Liver (tissue), 9 donors: ENCODE results near the gene OSBPL10. TPM values are rescaled to one million over a fixed set of nuclear protein-coding genes. Genes with fewer than 3 reads are reported as not detected.

Experiments
- DNase-seq: peaks from one replicate; pipeline ENCODE4 v3.0.0-alpha.2; 2017; ENCODE audit warnings: low spot score
- H3K27ac ChIP-seq, 2 donors: one replicate each; pipeline ENCODE4 v1.7.0; 2013; ENCODE audit warnings: inconsistent platforms in 2 of 2, low read length in 2 of 2, control low read depth in 1 of 2, low read depth in 1 of 2, mild to moderate bottlenecking in 1 of 2
- H3K27me3 ChIP-seq, 4 donors: one replicate each; pipeline versions ENCODE4 v1.6.1 to v1.7.0; 2013; ENCODE audit warnings: low read length in 3 of 4, inconsistent platforms in 1 of 4, mild to moderate bottlenecking in 1 of 4, moderate library complexity in 1 of 4; ENCODE audit not compliant: control insufficient read depth in 4 of 4, insufficient read depth in 4 of 4
- H3K36me3 ChIP-seq, 4 donors: one replicate each; pipeline versions ENCODE4 v1.6.1 to v1.7.0; 2013; ENCODE audit warnings: low read length in 3 of 4, mild to moderate bottlenecking in 3 of 4, low read depth in 1 of 4, moderate library complexity in 1 of 4; ENCODE audit not compliant: control insufficient read depth in 4 of 4, insufficient read depth in 3 of 4
- H3K4me1 ChIP-seq, 4 donors: one replicate each; pipeline versions ENCODE4 v1.6.1 to v1.7.0; 2013; ENCODE audit warnings: low read length in 3 of 4, mild to moderate bottlenecking in 3 of 4, moderate library complexity in 1 of 4; ENCODE audit not compliant: control insufficient read depth in 4 of 4, insufficient read depth in 4 of 4
- H3K4me3 ChIP-seq, 3 donors: one replicate each; pipeline versions ENCODE4 v1.6.1 to v1.7.0; 2013; ENCODE audit warnings: low read length in 3 of 3, control low read depth in 1 of 3, low read depth in 1 of 3, mild to moderate bottlenecking in 1 of 3
- H3K9ac ChIP-seq, 2 donors: one replicate each; pipeline ENCODE4 v1.7.0; 2013; ENCODE audit warnings: low read length in 2 of 2, mild to moderate bottlenecking in 2 of 2, moderate library complexity in 2 of 2, control low read depth in 1 of 2, low read depth in 1 of 2
- H3K9me3 ChIP-seq, 4 donors: one replicate each; pipeline versions ENCODE4 v1.6.1 to v1.7.0; 2013; ENCODE audit warnings: low read length in 3 of 4; ENCODE audit not compliant: control insufficient read depth in 4 of 4
- EGR1 ChIP-seq, 2 donors: IDR thresholded peaks; 2 replicates each; pipeline ENCODE4 v1.6.1; 2016 to 2018; ENCODE audit warnings: antibody characterized with exemption in 2 of 2, low read depth in 2 of 2
- FOXA1 ChIP-seq: IDR thresholded peaks from 2 replicates; pipeline ENCODE4 v1.6.1; 2016; ENCODE audit warnings: antibody characterized with exemption
- FOXA2 ChIP-seq: IDR thresholded peaks from 2 replicates; pipeline ENCODE4 v1.6.1; 2016; ENCODE audit warnings: antibody characterized with exemption
- GABPA ChIP-seq, 2 donors: IDR thresholded peaks in 1 of 2; conservative IDR thresholded peaks in 1 of 2; 2 replicates each; pipeline ENCODE4 v1.6.1; 2016; ENCODE audit warnings: antibody characterized with exemption in 2 of 2, mild to moderate bottlenecking in 1 of 2, moderate library complexity in 1 of 2
- HNF4A ChIP-seq, 2 donors: conservative IDR thresholded peaks; 2 replicates each; pipeline ENCODE4 v1.6.1; 2016; ENCODE audit warnings: antibody characterized with exemption in 2 of 2, mild to moderate bottlenecking in 2 of 2
- HNF4G ChIP-seq: IDR thresholded peaks from 2 replicates; pipeline ENCODE4 v1.6.1; 2016; ENCODE audit warnings: antibody characterized with exemption
- JUND ChIP-seq, 2 donors: IDR thresholded peaks; 2 replicates each; pipeline ENCODE4 v1.6.1; 2016; ENCODE audit warnings: antibody characterized with exemption in 2 of 2
- NR2F2 ChIP-seq: IDR thresholded peaks from 2 replicates; pipeline ENCODE4 v1.6.1; 2016; ENCODE audit warnings: antibody characterized with exemption
- RAD21 ChIP-seq, 2 donors: IDR thresholded peaks; 2 replicates each; pipeline ENCODE4 v1.6.1; 2016; ENCODE audit warnings: antibody characterized with exemption in 2 of 2, mild to moderate bottlenecking in 2 of 2
- RXRA ChIP-seq, 2 donors: IDR thresholded peaks; 2 replicates each; pipeline ENCODE4 v1.6.1; 2017 to 2018; ENCODE audit warnings: antibody characterized with exemption in 2 of 2, mild to moderate bottlenecking in 1 of 2
- SP1 ChIP-seq: IDR thresholded peaks from 2 replicates; pipeline ENCODE4 v1.6.1; 2018; ENCODE audit warnings: antibody characterized with exemption, mild to moderate bottlenecking
- TAF1 ChIP-seq: conservative IDR thresholded peaks from 2 replicates; pipeline ENCODE4 v1.6.1; 2016; ENCODE audit warnings: antibody characterized with exemption, mild to moderate bottlenecking
- YY1 ChIP-seq: IDR thresholded peaks from 2 replicates; pipeline ENCODE4 v1.6.1; 2016; ENCODE audit warnings: antibody characterized with exemption, mild to moderate bottlenecking
- WGBS: extraction: QIAGEN DNeasy Blood & Tissue Kit; methylation state at CpG from one replicate; pipeline ENCODE4 v1.1.7; 2013; 5-methylcytosine and 5-hydroxymethylcytosine counted together
- polyA plus RNA-seq, 2 donors: library from polyadenylated mRNA; stranded (reverse) in 1 of 2; unstranded in 1 of 2; fragments of 200-250 nt in 1 of 2; fragments of >200 nt in 1 of 2; fragmentation: Nextera tagmentation in 1 of 2; extraction: Ambion mirVana in 1 of 2; gene quantifications; one replicate each; pipeline versions ENCODE4 v1.2.1 to v1.2.3, GENCODE V29; 2013 to 2015
- total RNA-seq, 2 donors: library from RNA; depleted of rRNA; stranded (reverse); fragments of >200 nt; gene quantifications; one replicate each; pipeline ENCODE4 v1.2.3, GENCODE V29; 2014
- TF ChIP-seq, protein P1 (sequence below): IDR thresholded peaks from 2 replicates; pipeline ENCODE4 v1.6.1; 2016; ENCODE audit warnings: antibody characterized with exemption
- TF ChIP-seq, protein P2 (sequence below): fragments of 150-350 bp; IDR thresholded peaks from 2 replicates; pipeline ENCODE4 v1.5.1; 2017; ENCODE audit warnings: improper control_type of control experiment, low read depth, low read length; ENCODE audit not compliant: missing input control
- TF ChIP-seq, protein P3 (sequence below): IDR thresholded peaks from 2 replicates; pipeline ENCODE4 v1.6.1; 2016; ENCODE audit warnings: antibody characterized with exemption, mild to moderate bottlenecking
- TF ChIP-seq, protein P4 (sequence below): IDR thresholded peaks from 2 replicates; pipeline ENCODE4 v1.6.1; 2016; ENCODE audit warnings: antibody characterized with exemption
- TF ChIP-seq, protein P5 (sequence below): IDR thresholded peaks from 2 replicates; pipeline ENCODE4 v1.6.1; 2016; ENCODE audit warnings: antibody characterized with exemption
- donor health status: healthy.
- donor health status: healthy.
- donor health status: healthy.
- donor health status: healthy.
- donor health status: healthy.

The OSBPL10 gene
- total and polyA plus RNA-seq, 4 donors = 0.75 to 4.0 (median 1.7) TPM

DNA sequence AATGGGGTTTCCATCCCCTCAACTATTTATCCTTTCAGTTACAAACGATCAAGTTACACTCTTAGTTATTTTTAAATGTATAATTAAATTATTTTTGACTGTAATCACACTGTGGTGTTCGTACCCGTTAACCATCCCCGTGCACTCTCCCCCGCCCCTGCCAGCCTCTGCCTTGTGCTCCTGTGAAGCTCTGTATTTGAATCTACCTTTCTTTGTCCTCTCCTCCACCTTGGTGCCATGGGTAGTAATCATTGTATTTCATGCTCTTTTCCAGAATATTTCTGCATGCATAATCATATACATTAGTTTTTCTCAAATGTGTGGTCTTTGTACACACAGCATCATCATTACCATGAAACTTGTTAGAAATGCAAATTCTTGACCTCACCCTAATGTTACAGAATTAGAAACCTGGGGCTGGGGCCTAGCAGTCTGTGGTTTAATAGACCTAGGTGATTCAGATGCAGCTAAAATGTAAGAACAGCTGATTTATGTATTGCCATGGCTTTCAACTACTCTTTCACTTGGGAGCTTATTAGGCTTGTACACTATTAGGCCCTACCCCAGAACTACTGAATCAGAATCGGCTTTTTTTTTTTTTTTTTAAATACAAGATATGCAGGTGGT lies 356.9 kb downstream of the OSBPL10 start:
- no peak for DNase-seq
- no peak overlapping the region for H3K9ac ChIP-seq
- H3K4me3 ChIP-seq = no peak overlapping the region
- 98% methylated on average over 6 of the region's 6 CpGs for WGBS
- H3K27ac ChIP-seq = no peak overlapping the region
- TF ChIP-seq, protein P1, sequence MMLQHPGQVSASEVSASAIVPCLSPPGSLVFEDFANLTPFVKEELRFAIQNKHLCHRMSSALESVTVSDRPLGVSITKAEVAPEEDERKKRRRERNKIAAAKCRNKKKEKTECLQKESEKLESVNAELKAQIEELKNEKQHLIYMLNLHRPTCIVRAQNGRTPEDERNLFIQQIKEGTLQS = no peak
- TF ChIP-seq GABPA (IDR thresholded peaks at IDR 0.05 in 1 of 2, conservative IDR thresholded peaks at IDR 0.05 in 1 of 2) = no peak
- no peak for TF ChIP-seq HNF4A (conservative IDR thresholded peaks at IDR 0.05)
- TF ChIP-seq HNF4G = no peak
- TF ChIP-seq NR2F2 = no peak
- TF ChIP-seq, protein P2, sequence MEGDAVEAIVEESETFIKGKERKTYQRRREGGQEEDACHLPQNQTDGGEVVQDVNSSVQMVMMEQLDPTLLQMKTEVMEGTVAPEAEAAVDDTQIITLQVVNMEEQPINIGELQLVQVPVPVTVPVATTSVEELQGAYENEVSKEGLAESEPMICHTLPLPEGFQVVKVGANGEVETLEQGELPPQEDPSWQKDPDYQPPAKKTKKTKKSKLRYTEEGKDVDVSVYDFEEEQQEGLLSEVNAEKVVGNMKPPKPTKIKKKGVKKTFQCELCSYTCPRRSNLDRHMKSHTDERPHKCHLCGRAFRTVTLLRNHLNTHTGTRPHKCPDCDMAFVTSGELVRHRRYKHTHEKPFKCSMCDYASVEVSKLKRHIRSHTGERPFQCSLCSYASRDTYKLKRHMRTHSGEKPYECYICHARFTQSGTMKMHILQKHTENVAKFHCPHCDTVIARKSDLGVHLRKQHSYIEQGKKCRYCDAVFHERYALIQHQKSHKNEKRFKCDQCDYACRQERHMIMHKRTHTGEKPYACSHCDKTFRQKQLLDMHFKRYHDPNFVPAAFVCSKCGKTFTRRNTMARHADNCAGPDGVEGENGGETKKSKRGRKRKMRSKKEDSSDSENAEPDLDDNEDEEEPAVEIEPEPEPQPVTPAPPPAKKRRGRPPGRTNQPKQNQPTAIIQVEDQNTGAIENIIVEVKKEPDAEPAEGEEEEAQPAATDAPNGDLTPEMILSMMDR = no peak
- no peak for TF ChIP-seq EGR1 (IDR thresholded peaks at IDR 0.05; ENCODE audit: low read depth in 2 of 2)
- no peak for TF ChIP-seq FOXA1
- no peak for TF ChIP-seq YY1
- TF ChIP-seq JUND (IDR thresholded peaks at IDR 0.05) = no peak
- TF ChIP-seq RXRA (IDR thresholded peaks at IDR 0.05) = no peak
- TF ChIP-seq, protein P3, sequence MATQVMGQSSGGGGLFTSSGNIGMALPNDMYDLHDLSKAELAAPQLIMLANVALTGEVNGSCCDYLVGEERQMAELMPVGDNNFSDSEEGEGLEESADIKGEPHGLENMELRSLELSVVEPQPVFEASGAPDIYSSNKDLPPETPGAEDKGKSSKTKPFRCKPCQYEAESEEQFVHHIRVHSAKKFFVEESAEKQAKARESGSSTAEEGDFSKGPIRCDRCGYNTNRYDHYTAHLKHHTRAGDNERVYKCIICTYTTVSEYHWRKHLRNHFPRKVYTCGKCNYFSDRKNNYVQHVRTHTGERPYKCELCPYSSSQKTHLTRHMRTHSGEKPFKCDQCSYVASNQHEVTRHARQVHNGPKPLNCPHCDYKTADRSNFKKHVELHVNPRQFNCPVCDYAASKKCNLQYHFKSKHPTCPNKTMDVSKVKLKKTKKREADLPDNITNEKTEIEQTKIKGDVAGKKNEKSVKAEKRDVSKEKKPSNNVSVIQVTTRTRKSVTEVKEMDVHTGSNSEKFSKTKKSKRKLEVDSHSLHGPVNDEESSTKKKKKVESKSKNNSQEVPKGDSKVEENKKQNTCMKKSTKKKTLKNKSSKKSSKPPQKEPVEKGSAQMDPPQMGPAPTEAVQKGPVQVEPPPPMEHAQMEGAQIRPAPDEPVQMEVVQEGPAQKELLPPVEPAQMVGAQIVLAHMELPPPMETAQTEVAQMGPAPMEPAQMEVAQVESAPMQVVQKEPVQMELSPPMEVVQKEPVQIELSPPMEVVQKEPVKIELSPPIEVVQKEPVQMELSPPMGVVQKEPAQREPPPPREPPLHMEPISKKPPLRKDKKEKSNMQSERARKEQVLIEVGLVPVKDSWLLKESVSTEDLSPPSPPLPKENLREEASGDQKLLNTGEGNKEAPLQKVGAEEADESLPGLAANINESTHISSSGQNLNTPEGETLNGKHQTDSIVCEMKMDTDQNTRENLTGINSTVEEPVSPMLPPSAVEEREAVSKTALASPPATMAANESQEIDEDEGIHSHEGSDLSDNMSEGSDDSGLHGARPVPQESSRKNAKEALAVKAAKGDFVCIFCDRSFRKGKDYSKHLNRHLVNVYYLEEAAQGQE = no peak
- TF ChIP-seq FOXA2 = no peak
- no peak for TF ChIP-seq RAD21 (IDR thresholded peaks at IDR 0.05)
- TF ChIP-seq, protein P4, sequence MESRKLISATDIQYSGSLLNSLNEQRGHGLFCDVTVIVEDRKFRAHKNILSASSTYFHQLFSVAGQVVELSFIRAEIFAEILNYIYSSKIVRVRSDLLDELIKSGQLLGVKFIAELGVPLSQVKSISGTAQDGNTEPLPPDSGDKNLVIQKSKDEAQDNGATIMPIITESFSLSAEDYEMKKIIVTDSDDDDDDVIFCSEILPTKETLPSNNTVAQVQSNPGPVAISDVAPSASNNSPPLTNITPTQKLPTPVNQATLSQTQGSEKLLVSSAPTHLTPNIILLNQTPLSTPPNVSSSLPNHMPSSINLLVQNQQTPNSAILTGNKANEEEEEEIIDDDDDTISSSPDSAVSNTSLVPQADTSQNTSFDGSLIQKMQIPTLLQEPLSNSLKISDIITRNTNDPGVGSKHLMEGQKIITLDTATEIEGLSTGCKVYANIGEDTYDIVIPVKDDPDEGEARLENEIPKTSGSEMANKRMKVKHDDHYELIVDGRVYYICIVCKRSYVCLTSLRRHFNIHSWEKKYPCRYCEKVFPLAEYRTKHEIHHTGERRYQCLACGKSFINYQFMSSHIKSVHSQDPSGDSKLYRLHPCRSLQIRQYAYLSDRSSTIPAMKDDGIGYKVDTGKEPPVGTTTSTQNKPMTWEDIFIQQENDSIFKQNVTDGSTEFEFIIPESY = no peak
- no peak for TF ChIP-seq TAF1
- no peak for TF ChIP-seq SP1
- TF ChIP-seq, protein P5, sequence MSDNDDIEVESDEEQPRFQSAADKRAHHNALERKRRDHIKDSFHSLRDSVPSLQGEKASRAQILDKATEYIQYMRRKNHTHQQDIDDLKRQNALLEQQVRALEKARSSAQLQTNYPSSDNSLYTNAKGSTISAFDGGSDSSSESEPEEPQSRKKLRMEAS = no peak
- H3K36me3 ChIP-seq = peaks cover 2 to 49% (median 22%) of the 10 kb centered on the region in 4 donors
- H3K27me3 ChIP-seq = no peaks in the 10 kb centered on the region
- no peaks in the 10 kb centered on the region for H3K4me1 ChIP-seq
- H3K9me3 ChIP-seq = no peaks in the 10 kb centered on the region
